Fibroblast of villous mesenchyme (primary cell): ENCODE data around the gene CIROP. TPM values are rescaled to one million over a fixed set of nuclear protein-coding genes. Genes with fewer than 3 reads are reported as not detected.

Experiments
- DNase-seq: peaks from one replicate; pipeline ENCODE4 v3.0.0-alpha.2; 2010; ENCODE audit warnings: low read depth
- H3K4me3 ChIP-seq: 2 replicates; pipeline ENCODE4 v1.5.1; 2011; ENCODE audit warnings: low read depth, mild to moderate bottlenecking, low read length
- CTCF ChIP-seq: IDR thresholded peaks from 2 replicates; pipeline ENCODE4 v1.5.1; 2012; ENCODE audit warnings: low read depth, mild to moderate bottlenecking, low read length; ENCODE audit not compliant: insufficient read depth
- total RNA-seq: library from RNA; depleted of rRNA; stranded (reverse); fragments of >200 nt; gene quantifications from 2 replicates; pipeline ENCODE4 v1.2.3, GENCODE V29; 2012

The CIROP gene
- total RNA-seq, 1 donor, result not detected

- no peak overlapping the region for H3K4me3 ChIP-seq
- DNase-seq, result no peak
- no peak for TF ChIP-seq CTCF
Observed at GRCh38 chr14:23139874-23140273, 35.1 kb upstream of the CIROP start.

DNA sequence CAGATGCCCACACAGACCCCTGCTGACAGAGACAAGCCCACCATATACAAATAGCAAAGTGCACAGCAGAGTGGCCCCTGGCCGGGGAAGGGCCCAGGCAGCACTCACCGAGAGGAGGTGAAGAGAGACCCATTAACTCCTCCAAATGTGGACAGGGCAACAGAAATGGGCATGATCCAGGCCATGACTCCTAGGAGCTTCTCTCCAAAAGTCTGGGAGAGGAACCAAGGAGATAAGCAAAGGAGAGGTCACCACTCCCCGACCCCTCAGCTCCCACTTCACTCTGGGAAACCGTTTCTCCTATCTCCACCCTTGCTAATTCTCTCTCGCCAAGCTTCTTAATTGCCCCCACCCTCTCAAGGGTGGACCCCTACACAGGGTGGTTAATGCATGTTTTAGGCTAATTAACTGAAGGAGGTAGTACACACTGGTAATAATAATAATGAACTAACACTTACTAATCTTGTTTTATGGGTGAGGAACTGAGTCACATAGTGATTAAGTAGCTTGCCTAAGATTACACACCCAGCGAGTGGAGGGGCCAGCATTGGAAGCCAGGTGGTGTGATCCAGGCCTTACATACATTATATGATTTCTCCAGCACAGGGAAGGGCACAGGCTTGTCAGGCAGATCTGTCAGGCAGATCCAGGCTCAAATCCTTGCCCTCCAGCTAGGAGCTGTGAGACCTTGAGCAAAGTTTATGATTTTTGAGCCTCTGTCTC lies 33.2 kb upstream of the CIROP start:
- TF ChIP-seq CTCF, result no peak
- peak; percentile 22 for DNase-seq
- H3K4me3 ChIP-seq, result no peak overlapping the region

GRCh38 chr14:23137192-23137812 lies 32.5 kb upstream of the CIROP start:
- no peak for TF ChIP-seq CTCF
- H3K4me3 ChIP-seq, result no peak overlapping the region
- DNase-seq, result no peak

DNA sequence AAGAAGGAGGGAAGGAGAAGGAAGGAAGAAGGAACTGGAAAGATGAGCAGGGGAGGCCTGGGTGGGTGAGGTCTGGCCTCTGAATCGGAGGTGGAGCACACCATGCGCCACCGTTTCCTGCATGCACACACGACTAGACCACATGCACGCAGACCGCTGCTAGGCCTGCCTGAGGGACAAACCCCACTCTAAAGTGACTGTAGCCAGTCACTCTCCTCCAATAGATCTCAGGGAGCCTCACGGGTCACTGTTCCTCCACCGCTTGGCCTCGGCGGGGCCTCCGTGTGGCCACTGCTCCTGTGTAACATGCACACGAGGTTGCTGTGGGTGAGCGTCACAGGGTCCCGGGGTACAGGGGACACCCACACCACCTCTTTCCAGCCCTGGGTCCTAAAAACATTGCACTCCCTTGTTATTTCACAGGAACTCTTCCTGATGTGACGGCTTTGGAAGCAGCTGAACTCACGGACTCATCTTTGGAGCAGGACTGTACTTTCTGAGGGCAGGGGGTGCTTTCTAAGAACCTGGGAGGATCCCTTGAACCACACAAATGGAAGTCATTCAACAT lies 31.9 kb upstream of the CIROP start:
- no peak for TF ChIP-seq CTCF
- no peak for DNase-seq
- no peak overlapping the region for H3K4me3 ChIP-seq

DNA sequence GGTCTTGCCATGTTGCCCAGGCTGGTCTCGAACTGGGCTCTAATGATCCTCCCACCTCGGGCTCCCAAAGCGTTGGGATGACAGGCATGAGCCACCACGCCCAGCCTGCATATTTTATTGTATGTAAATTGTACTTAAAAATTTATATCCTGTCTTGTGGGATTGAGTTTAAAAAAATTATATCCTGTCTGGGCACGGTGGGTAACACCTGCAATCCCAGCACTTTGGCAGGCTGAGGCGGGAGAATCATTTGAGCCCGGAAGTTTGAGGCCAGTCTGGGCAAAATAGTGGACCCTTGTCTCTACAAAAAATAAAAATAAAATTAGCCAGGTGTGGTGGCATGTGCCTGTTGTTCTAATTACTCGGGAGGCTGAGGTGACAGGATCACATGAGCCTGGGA lies 28.2 kb upstream of the CIROP start:
- H3K4me3 ChIP-seq, result no peak overlapping the region
- no peak for DNase-seq
- no peak for TF ChIP-seq CTCF

DNA sequence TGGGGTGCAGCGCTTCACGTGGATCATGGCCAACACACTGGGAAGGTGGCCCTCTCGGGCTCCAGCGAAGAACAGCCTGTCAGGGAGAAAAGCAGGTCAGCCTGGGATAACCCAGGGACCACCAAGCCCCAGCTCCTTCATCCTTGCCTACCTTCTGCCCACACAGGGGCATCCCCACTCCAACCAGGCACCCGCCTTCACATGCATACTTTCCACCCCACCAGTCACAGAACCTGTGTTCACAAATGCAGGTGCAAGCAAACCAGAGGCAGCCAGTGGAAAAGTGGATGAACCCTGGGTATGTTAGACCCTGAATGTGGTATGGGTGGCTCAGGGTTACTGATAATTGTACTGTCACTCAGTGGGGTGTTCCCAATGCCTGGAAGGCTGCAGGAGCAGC lies 26.7 kb upstream of the CIROP start:
- no peak for TF ChIP-seq CTCF
- no peak for DNase-seq

More for the DNA sequence above, 26.7 kb upstream of the CIROP start:
- no peak overlapping the region for H3K4me3 ChIP-seq
